ENCODE measurements around the gene PTTG2.

DNA sequence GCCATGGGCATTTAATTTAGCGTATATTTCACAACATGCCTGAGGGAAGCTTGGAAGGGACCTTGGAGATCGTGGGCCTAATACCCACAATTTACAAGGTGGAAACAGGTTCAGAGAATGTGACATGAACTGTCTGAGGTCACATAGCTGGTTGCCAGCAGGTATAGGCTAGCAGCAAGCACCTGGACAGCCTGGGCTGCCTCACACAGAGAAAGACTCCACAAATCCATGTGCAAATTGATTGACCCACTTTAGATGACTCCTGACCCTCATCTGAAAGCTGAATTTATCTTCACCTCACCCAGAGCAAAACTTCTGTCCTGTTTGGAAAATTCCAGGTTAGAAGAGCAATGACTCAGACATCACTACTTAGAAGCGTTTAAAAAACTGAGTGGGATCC, 5.8 kb downstream of the PTTG2 start:
- TF ChIP-seq ZNF317 (CRISPR knock-in tag; IDR thresholded peaks at IDR 0.05; ENCODE audit: borderline replicate concordance, low read depth), result no peak
- TF ChIP-seq ZNF416 (CRISPR knock-in tag; IDR thresholded peaks at IDR 0.05), result no peak
- TF ChIP-seq ESRRA (CRISPR knock-in tag; IDR thresholded peaks at IDR 0.05; ENCODE audit: borderline replicate concordance), result no peak
- TF ChIP-seq JUN (CRISPR knock-in tag; IDR thresholded peaks at IDR 0.05), result no peak
- no peak for TF ChIP-seq NFE2L1 (CRISPR knock-in tag; IDR thresholded peaks at IDR 0.05)
- TF ChIP-seq, protein P1, sequence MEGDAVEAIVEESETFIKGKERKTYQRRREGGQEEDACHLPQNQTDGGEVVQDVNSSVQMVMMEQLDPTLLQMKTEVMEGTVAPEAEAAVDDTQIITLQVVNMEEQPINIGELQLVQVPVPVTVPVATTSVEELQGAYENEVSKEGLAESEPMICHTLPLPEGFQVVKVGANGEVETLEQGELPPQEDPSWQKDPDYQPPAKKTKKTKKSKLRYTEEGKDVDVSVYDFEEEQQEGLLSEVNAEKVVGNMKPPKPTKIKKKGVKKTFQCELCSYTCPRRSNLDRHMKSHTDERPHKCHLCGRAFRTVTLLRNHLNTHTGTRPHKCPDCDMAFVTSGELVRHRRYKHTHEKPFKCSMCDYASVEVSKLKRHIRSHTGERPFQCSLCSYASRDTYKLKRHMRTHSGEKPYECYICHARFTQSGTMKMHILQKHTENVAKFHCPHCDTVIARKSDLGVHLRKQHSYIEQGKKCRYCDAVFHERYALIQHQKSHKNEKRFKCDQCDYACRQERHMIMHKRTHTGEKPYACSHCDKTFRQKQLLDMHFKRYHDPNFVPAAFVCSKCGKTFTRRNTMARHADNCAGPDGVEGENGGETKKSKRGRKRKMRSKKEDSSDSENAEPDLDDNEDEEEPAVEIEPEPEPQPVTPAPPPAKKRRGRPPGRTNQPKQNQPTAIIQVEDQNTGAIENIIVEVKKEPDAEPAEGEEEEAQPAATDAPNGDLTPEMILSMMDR (IDR thresholded peaks at IDR 0.05), result no peak
- TF ChIP-seq, protein P2, sequence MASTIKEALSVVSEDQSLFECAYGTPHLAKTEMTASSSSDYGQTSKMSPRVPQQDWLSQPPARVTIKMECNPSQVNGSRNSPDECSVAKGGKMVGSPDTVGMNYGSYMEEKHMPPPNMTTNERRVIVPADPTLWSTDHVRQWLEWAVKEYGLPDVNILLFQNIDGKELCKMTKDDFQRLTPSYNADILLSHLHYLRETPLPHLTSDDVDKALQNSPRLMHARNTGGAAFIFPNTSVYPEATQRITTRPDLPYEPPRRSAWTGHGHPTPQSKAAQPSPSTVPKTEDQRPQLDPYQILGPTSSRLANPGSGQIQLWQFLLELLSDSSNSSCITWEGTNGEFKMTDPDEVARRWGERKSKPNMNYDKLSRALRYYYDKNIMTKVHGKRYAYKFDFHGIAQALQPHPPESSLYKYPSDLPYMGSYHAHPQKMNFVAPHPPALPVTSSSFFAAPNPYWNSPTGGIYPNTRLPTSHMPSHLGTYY (CRISPR knock-in tag; IDR thresholded peaks at IDR 0.05), result no peak
